ENCODE data around the gene FLNC.

- TF ChIP-seq, protein P1, sequence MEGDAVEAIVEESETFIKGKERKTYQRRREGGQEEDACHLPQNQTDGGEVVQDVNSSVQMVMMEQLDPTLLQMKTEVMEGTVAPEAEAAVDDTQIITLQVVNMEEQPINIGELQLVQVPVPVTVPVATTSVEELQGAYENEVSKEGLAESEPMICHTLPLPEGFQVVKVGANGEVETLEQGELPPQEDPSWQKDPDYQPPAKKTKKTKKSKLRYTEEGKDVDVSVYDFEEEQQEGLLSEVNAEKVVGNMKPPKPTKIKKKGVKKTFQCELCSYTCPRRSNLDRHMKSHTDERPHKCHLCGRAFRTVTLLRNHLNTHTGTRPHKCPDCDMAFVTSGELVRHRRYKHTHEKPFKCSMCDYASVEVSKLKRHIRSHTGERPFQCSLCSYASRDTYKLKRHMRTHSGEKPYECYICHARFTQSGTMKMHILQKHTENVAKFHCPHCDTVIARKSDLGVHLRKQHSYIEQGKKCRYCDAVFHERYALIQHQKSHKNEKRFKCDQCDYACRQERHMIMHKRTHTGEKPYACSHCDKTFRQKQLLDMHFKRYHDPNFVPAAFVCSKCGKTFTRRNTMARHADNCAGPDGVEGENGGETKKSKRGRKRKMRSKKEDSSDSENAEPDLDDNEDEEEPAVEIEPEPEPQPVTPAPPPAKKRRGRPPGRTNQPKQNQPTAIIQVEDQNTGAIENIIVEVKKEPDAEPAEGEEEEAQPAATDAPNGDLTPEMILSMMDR (IDR thresholded peaks at IDR 0.05; ENCODE audit: low read depth, low read length, poor library complexity, severe bottlenecking) = no peak
- TF ChIP-seq EZH2phosphoT487 (IDR thresholded peaks at IDR 0.05; ENCODE audit: borderline replicate concordance, low read length) = no peak
These were observed 23.6 kb downstream of the FLNC start for GRCh38 chr7:128853799-128854198.

Data from DOHH2 (cell line).